HepG2 (cell line): Measurements from ENCODE around the gene NAP1L1.

Experiments used
- BRCA1 ChIP-seq: sonication (generic); formaldehyde crosslinking; IDR thresholded peaks from 2 replicates; pipeline ENCODE4 v1.4.0; 2020; ENCODE audit warnings: missing genetic modification reagents
- FOXA1 ChIP-seq, 2 experiments: fragments of 450-650 bp in 1 of 2; sonication (generic) in 1 of 2; formaldehyde crosslinking in 1 of 2; IDR thresholded peaks; 2 replicates each; pipeline versions ENCODE4 v1.4.0 to v1.6.1; 2016 to 2020; ENCODE audit warnings: missing genetic modification reagents in 1 of 2
- TAF15 ChIP-seq: fragments of 200-400 bp; formaldehyde crosslinking; IDR thresholded peaks from one replicate; pipeline ENCODE4 v1.6.1; 2018; ENCODE audit warnings: mild to moderate bottlenecking, low read depth, low read length; ENCODE audit not compliant: poor library complexity, severe bottlenecking
- ZNF550 ChIP-seq: sonication (generic); formaldehyde crosslinking; IDR thresholded peaks from 2 replicates; pipeline ENCODE4 v1.4.0; 2020; ENCODE audit warnings: mild to moderate bottlenecking, missing genetic modification reagents, borderline replicate concordance
- TF ChIP-seq, protein P1 (sequence below): sonication (generic); formaldehyde crosslinking; IDR thresholded peaks from 2 replicates; pipeline ENCODE4 v1.5.0; 2020; ENCODE audit warnings: mild to moderate bottlenecking, missing genetic modification reagents, moderate library complexity
- TF ChIP-seq, protein P2 (sequence below): IDR thresholded peaks from 2 replicates; pipeline ENCODE4 v1.6.1; 2016; ENCODE audit warnings: missing compliant biosample characterization, missing genetic modification reagents, borderline replicate concordance

DNA sequence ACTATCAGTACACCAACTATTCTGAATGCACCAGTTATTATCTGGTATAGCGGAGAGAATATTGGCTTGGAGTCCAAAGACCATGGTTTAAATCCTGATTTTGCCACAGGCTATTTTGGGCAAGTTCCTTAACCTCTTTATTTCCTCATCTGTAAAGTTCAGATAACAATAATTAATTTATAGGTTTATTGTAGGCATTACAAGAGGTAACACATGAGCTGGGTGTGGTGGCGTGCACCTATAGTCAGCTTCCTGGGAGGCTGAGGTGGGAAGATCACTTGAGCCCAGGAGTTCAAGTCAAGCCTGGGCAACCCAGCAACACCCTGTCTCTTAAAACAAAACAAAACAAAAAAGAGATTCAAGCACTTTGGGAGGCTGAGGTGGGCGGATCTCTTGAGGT, 76.1 kb downstream of the NAP1L1 start:
- TF ChIP-seq BRCA1: no peak
- TF ChIP-seq ZNF550 (CRISPR knock-in tag): no peak
- no peak for TF ChIP-seq FOXA1 (IDR thresholded peaks at IDR 0.05)
- no peak for TF ChIP-seq FOXA1 (CRISPR knock-in tag; IDR thresholded peaks at IDR 0.05)
- TF ChIP-seq, protein P1, sequence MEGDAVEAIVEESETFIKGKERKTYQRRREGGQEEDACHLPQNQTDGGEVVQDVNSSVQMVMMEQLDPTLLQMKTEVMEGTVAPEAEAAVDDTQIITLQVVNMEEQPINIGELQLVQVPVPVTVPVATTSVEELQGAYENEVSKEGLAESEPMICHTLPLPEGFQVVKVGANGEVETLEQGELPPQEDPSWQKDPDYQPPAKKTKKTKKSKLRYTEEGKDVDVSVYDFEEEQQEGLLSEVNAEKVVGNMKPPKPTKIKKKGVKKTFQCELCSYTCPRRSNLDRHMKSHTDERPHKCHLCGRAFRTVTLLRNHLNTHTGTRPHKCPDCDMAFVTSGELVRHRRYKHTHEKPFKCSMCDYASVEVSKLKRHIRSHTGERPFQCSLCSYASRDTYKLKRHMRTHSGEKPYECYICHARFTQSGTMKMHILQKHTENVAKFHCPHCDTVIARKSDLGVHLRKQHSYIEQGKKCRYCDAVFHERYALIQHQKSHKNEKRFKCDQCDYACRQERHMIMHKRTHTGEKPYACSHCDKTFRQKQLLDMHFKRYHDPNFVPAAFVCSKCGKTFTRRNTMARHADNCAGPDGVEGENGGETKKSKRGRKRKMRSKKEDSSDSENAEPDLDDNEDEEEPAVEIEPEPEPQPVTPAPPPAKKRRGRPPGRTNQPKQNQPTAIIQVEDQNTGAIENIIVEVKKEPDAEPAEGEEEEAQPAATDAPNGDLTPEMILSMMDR (CRISPR knock-in tag): no peak
- TF ChIP-seq TAF15: no peak
- TF ChIP-seq, protein P2, sequence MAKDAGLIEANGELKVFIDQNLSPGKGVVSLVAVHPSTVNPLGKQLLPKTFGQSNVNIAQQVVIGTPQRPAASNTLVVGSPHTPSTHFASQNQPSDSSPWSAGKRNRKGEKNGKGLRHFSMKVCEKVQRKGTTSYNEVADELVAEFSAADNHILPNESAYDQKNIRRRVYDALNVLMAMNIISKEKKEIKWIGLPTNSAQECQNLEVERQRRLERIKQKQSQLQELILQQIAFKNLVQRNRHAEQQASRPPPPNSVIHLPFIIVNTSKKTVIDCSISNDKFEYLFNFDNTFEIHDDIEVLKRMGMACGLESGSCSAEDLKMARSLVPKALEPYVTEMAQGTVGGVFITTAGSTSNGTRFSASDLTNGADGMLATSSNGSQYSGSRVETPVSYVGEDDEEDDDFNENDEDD (CRISPR knock-in tag): no peak
